ENCODE measurements around the gene IL20RA. TPM values are rescaled to one million over a fixed set of nuclear protein-coding genes. Genes with fewer than 3 reads are reported as not detected.

Gene IL20RA
- total and polyA plus RNA-seq, 5 donors from 2014 or later, result not detected

DNA sequence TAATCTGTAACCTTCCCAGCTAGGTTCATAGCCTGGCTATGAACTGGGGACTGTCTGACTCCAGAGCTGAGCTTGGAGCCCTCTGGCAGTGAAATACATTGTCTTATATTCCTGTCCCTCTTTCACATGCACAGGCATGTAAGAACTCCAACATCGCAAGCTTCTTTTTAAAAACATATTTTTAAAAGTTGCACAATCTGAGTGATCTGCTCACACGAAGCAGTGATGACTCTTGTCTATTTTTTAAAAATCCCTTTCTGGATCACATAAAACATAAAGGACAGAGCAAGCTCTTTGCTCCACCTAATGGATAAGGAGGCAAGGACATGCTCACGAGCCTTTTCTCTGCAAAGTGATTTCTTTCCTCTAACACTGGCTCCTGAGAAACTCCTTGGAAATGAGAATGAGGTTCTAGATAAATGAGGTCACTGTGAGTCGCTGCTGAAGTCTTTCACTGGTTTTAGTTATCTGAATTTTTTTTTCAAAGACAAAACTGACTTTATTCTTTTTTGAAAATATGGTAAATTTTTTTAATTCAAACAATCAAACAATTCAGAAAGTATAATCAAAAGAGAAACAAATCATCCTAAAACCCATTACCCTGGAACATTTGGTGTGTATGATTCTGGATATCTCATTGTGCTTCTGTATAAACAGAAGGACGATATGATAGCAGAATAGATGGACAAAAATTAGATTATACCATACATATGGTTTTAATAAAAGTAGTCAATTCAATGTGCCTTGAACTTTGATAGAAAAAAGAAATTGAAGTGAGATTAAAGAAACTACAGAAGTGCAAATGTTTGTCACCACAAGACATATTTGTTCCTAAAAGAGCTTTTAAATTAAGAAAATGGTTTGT lies 30.8 kb downstream of the IL20RA start:
- H3K4me3 ChIP-seq (ENCODE audit: low read depth, low read length), result no peak overlapping the region
- Mint-ChIP-seq H3K27me3 (peaks cover 40% of the 10 kb centered on the region), H3K9me3 (no peaks in the 10 kb centered on the region), H3K4me3 (no peak overlapping the region), H3K4me1 (no peaks in the 10 kb centered on the region), H3K36me3 (no peaks in the 10 kb centered on the region), H3K27ac (no peak overlapping the region)
- H3K27ac ChIP-seq (ENCODE audit: insufficient read depth, low read length, poor library complexity, severe bottlenecking), result no peak overlapping the region
- no peak for DNase-seq
- H3K27me3 ChIP-seq (ENCODE audit: control insufficient read depth, insufficient read depth, low read length), result peaks cover 11% of the 10 kb centered on the region
- H3K9me3 ChIP-seq (ENCODE audit: control insufficient read depth in 2 of 2, low read length in 2 of 2), result no peaks in the 10 kb centered on the region
- no peak for ATAC-seq (ENCODE audit: low read depth in 2 of 2)
- no peaks in the 10 kb centered on the region for H3K4me1 ChIP-seq (ENCODE audit: control insufficient read depth, insufficient read depth, low read length, poor library complexity, severe bottlenecking)
- H3K36me3 ChIP-seq (ENCODE audit: control insufficient read depth, insufficient read depth, low read length), result no peaks in the 10 kb centered on the region

- Mint-ChIP-seq H3K36me3 (no peaks in the 10 kb centered on the region), H3K4me3 (no peak overlapping the region), H3K27me3 (peaks cover 44% of the 10 kb centered on the region), H3K9me3 (no peaks in the 10 kb centered on the region), H3K4me1 (no peaks in the 10 kb centered on the region), H3K27ac (no peak overlapping the region)
- no peak for ATAC-seq (ENCODE audit: low read depth in 2 of 2)
- Histone ChIP-seq H3K27me3 (ENCODE audit: control insufficient read depth, insufficient read depth, low read length) (peaks cover 9% of the 10 kb centered on the region), H3K4me1 (ENCODE audit: control insufficient read depth, insufficient read depth, low read length, poor library complexity, severe bottlenecking) (no peaks in the 10 kb centered on the region), H3K27ac (ENCODE audit: insufficient read depth, low read length, poor library complexity, severe bottlenecking) (no peak overlapping the region), H3K4me3 (ENCODE audit: low read depth, low read length) (no peak overlapping the region), H3K36me3 (ENCODE audit: control insufficient read depth, insufficient read depth, low read length) (no peaks in the 10 kb centered on the region), H3K9me3 (ENCODE audit: control insufficient read depth in 2 of 2, low read length in 2 of 2) (no peaks in the 10 kb centered on the region)
- no peak for DNase-seq
Measured at GRCh38 chr6:137013031-137013430, 31.7 kb downstream of the IL20RA start.

DNA sequence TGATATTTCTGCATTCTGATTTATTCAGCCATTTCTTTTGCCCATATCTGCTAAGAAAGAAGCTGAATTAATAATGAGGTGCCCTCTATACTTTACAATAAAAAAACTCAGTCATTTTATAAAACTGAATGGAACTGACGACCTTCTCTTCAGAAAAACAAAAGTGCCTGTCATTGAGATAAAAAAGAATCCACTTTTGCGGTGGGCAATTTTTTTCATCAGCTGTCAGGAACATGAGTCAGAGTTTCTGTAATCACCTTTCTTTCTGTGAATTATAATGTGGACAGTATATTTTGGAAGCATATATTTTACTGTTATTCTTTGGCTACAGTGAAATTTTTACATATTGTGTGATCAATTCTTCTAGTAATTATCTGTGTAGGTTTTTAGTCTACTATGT lies 33.4 kb downstream of the IL20RA start:
- peaks cover 9% of the 10 kb centered on the region for H3K27me3 ChIP-seq (ENCODE audit: control insufficient read depth, insufficient read depth, low read length)
- Mint-ChIP-seq H3K27me3 (peaks cover 31% of the 10 kb centered on the region), H3K4me3 (no peak overlapping the region), H3K36me3 (no peaks in the 10 kb centered on the region), H3K9me3 (no peaks in the 10 kb centered on the region), H3K27ac (no peak overlapping the region), H3K4me1 (no peaks in the 10 kb centered on the region)
- no peaks in the 10 kb centered on the region for H3K36me3 ChIP-seq (ENCODE audit: control insufficient read depth, insufficient read depth, low read length)
- H3K4me1 ChIP-seq (ENCODE audit: control insufficient read depth, insufficient read depth, low read length, poor library complexity, severe bottlenecking), result no peaks in the 10 kb centered on the region
- H3K9me3 ChIP-seq (ENCODE audit: control insufficient read depth in 2 of 2, low read length in 2 of 2), result no peaks in the 10 kb centered on the region
- ATAC-seq (ENCODE audit: low read depth in 2 of 2) (no peak), DNase-seq (no peak)
- H3K4me3 ChIP-seq (ENCODE audit: low read depth, low read length), result no peak overlapping the region
- no peak overlapping the region for H3K27ac ChIP-seq (ENCODE audit: insufficient read depth, low read length, poor library complexity, severe bottlenecking)

- DNase-seq, result no peak
- Mint-ChIP-seq H3K27ac (no peak overlapping the region), H3K9me3 (no peaks in the 10 kb centered on the region), H3K27me3 (peaks cover 31% of the 10 kb centered on the region), H3K4me1 (no peaks in the 10 kb centered on the region), H3K36me3 (no peaks in the 10 kb centered on the region), H3K4me3 (no peak overlapping the region)
- Histone ChIP-seq H3K9me3 (ENCODE audit: control insufficient read depth in 2 of 2, low read length in 2 of 2) (no peaks in the 10 kb centered on the region), H3K4me3 (ENCODE audit: low read depth, low read length) (no peak overlapping the region), H3K36me3 (ENCODE audit: control insufficient read depth, insufficient read depth, low read length) (no peaks in the 10 kb centered on the region), H3K27ac (ENCODE audit: insufficient read depth, low read length, poor library complexity, severe bottlenecking) (no peak overlapping the region), H3K4me1 (ENCODE audit: control insufficient read depth, insufficient read depth, low read length, poor library complexity, severe bottlenecking) (no peaks in the 10 kb centered on the region), H3K27me3 (ENCODE audit: control insufficient read depth, insufficient read depth, low read length) (peaks cover 11% of the 10 kb centered on the region)
- no peak for ATAC-seq (ENCODE audit: low read depth in 2 of 2)
Measured at GRCh38 chr6:137010128-137010718, 34.5 kb downstream of the IL20RA start.

- Mint-ChIP-seq H3K4me3 (no peak overlapping the region), H3K36me3 (no peaks in the 10 kb centered on the region), H3K9me3 (no peaks in the 10 kb centered on the region), H3K27ac (no peak overlapping the region), H3K27me3 (peaks cover 24% of the 10 kb centered on the region), H3K4me1 (no peaks in the 10 kb centered on the region)
- ATAC-seq (ENCODE audit: low read depth in 2 of 2), result no peak
- H3K27me3 ChIP-seq (ENCODE audit: control insufficient read depth, insufficient read depth, low read length), result peaks cover 11% of the 10 kb centered on the region
- H3K9me3 ChIP-seq (ENCODE audit: control insufficient read depth in 2 of 2, low read length in 2 of 2), result no peaks in the 10 kb centered on the region
- no peaks in the 10 kb centered on the region for H3K36me3 ChIP-seq (ENCODE audit: control insufficient read depth, insufficient read depth, low read length)
- no peak for DNase-seq
- no peaks in the 10 kb centered on the region for H3K4me1 ChIP-seq (ENCODE audit: control insufficient read depth, insufficient read depth, low read length, poor library complexity, severe bottlenecking)
- H3K27ac ChIP-seq (ENCODE audit: insufficient read depth, low read length, poor library complexity, severe bottlenecking), result no peak overlapping the region
- no peak overlapping the region for H3K4me3 ChIP-seq (ENCODE audit: low read depth, low read length)
Measured at GRCh38 chr6:137008204-137008603, 36.6 kb downstream of the IL20RA start.

DNA sequence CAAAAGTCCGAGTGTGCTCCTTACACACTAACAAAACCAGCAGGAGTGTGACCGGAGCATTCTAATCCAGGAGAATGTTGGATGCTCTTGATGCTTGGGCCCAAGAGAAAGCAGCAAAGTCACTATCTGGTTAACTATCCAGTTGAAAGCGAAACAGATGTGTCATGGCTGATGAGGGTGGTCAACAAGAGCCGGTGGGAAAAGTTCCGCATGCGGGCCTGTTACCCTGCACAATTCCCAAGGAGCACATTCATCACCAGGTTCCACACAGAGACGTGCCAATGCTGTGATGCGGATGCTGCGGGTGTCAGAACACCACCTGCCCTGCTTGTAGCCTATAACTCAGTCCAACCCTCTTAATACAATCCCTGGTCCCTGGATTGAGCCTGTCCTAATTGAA lies 38.7 kb downstream of the IL20RA start:
- no peak overlapping the region for H3K27ac ChIP-seq (ENCODE audit: insufficient read depth, low read length, poor library complexity, severe bottlenecking)
- no peaks in the 10 kb centered on the region for H3K9me3 ChIP-seq (ENCODE audit: control insufficient read depth in 2 of 2, low read length in 2 of 2)
- H3K27me3 ChIP-seq (ENCODE audit: control insufficient read depth, insufficient read depth, low read length), result peaks cover 6% of the 10 kb centered on the region
- no peaks in the 10 kb centered on the region for H3K36me3 Mint-ChIP-seq
- no peak overlapping the region for H3K4me3 ChIP-seq (ENCODE audit: low read depth, low read length)
- no peaks in the 10 kb centered on the region for H3K9me3 Mint-ChIP-seq
- H3K4me1 ChIP-seq (ENCODE audit: control insufficient read depth, insufficient read depth, low read length, poor library complexity, severe bottlenecking), result no peaks in the 10 kb centered on the region
- H3K4me1 Mint-ChIP-seq, result no peaks in the 10 kb centered on the region
- H3K36me3 ChIP-seq (ENCODE audit: control insufficient read depth, insufficient read depth, low read length), result no peaks in the 10 kb centered on the region
- no peak overlapping the region for H3K4me3 Mint-ChIP-seq
- no peak for ATAC-seq (ENCODE audit: low read depth in 2 of 2)
- no peak for DNase-seq
- no peak overlapping the region for H3K27ac Mint-ChIP-seq
- H3K27me3 Mint-ChIP-seq, result peaks cover 23% of the 10 kb centered on the region

- Mint-ChIP-seq H3K4me1 (no peaks in the 10 kb centered on the region), H3K9me3 (no peaks in the 10 kb centered on the region), H3K27me3 (peaks cover 27% of the 10 kb centered on the region), H3K4me3 (no peak overlapping the region), H3K36me3 (no peaks in the 10 kb centered on the region), H3K27ac (no peak overlapping the region)
- Histone ChIP-seq H3K4me3 (ENCODE audit: low read depth, low read length) (no peak overlapping the region), H3K4me1 (ENCODE audit: control insufficient read depth, insufficient read depth, low read length, poor library complexity, severe bottlenecking) (no peaks in the 10 kb centered on the region), H3K9me3 (ENCODE audit: control insufficient read depth in 2 of 2, low read length in 2 of 2) (no peaks in the 10 kb centered on the region), H3K36me3 (ENCODE audit: control insufficient read depth, insufficient read depth, low read length) (no peaks in the 10 kb centered on the region), H3K27ac (ENCODE audit: insufficient read depth, low read length, poor library complexity, severe bottlenecking) (no peak overlapping the region), H3K27me3 (ENCODE audit: control insufficient read depth, insufficient read depth, low read length) (peaks cover 4% of the 10 kb centered on the region)
- ATAC-seq (ENCODE audit: low read depth in 2 of 2) (no peak), DNase-seq (no peak)
Measured at GRCh38 chr6:137005073-137005472, 39.7 kb downstream of the IL20RA start.

GRCh38 chr6:137002505-137002904 lies 42.3 kb downstream of the IL20RA start:
- Mint-ChIP-seq H3K27me3 (peaks cover 26% of the 10 kb centered on the region), H3K27ac (no peak overlapping the region), H3K4me1 (no peaks in the 10 kb centered on the region), H3K4me3 (no peak overlapping the region), H3K36me3 (no peaks in the 10 kb centered on the region), H3K9me3 (no peaks in the 10 kb centered on the region)
- peaks cover 2% of the 10 kb centered on the region for H3K27me3 ChIP-seq (ENCODE audit: control insufficient read depth, insufficient read depth, low read length)
- H3K4me3 ChIP-seq (ENCODE audit: low read depth, low read length), result no peak overlapping the region
- H3K4me1 ChIP-seq (ENCODE audit: control insufficient read depth, insufficient read depth, low read length, poor library complexity, severe bottlenecking), result no peaks in the 10 kb centered on the region
- no peak for ATAC-seq (ENCODE audit: low read depth in 2 of 2)
- H3K9me3 ChIP-seq (ENCODE audit: control insufficient read depth in 2 of 2, low read length in 2 of 2), result no peaks in the 10 kb centered on the region
- no peak overlapping the region for H3K27ac ChIP-seq (ENCODE audit: insufficient read depth, low read length, poor library complexity, severe bottlenecking)
- no peak for DNase-seq
- H3K36me3 ChIP-seq (ENCODE audit: control insufficient read depth, insufficient read depth, low read length), result no peaks in the 10 kb centered on the region

Measured in CD4-positive, CD25-positive, alpha-beta regulatory T cell (primary cell).